Subcutaneous adipose tissue (tissue), 4 donors: ENCODE measurements around the gene STIMATE. TPM values are rescaled to one million over a fixed set of nuclear protein-coding genes. Genes with fewer than 3 reads are reported as not detected.

Source experiments
- CTCF ChIP-seq: fragments of 450-650 bp; IDR thresholded peaks from one replicate; pipeline ENCODE4 v1.5.1; 2016; ENCODE audit warnings: low read depth, mild to moderate bottlenecking, control low read depth, antibody characterized with exemption, moderate library complexity
- total RNA-seq, 4 donors: library from RNA; depleted of rRNA; stranded (reverse); fragments of >200 nt; gene quantifications; one replicate each; pipeline ENCODE4 v1.1.0, GENCODE V29; 2016

The STIMATE gene
- total RNA-seq, 4 donors from 2014 or later = 21.4 to 32.0 (median 23.3) TPM

GRCh38 chr3:52810923-52811322 is 86.4 kb downstream of the STIMATE start:
- TF ChIP-seq CTCF = no peak

GRCh38 chr3:52809662-52810377 is 87.5 kb downstream of the STIMATE start:
- no peak for TF ChIP-seq CTCF

- TF ChIP-seq CTCF = no peak
Observed at GRCh38 chr3:52809149-52809548, 88.2 kb downstream of the STIMATE start.

GRCh38 chr3:52805270-52806039 is 91.9 kb downstream of the STIMATE start:
- TF ChIP-seq CTCF = no peak

GRCh38 chr3:52801839-52802238 is 95.5 kb downstream of the STIMATE start:
- TF ChIP-seq CTCF = no peak

GRCh38 chr3:52800079-52800478 is 97.3 kb downstream of the STIMATE start:
- TF ChIP-seq CTCF = no peak

GRCh38 chr3:52798978-52799476 is 98.3 kb downstream of the STIMATE start:
- TF ChIP-seq CTCF = no peak
